ENCODE measurements around the gene SERAC1.

- TF ChIP-seq CTCF (IDR thresholded peaks at IDR 0.05) (no peak), POLR2A (IDR thresholded peaks at IDR 0.05) (no peak)
These were observed 16.5 kb upstream of the SERAC1 start for GRCh38 chr6:158184608-158185007.
